ENCODE results near the gene GRIK3. TPM values are rescaled to one million over a fixed set of nuclear protein-coding genes. Genes with fewer than 3 reads are reported as not detected.

The GRIK3 gene
- total RNA-seq, 3 donors from 2014 or later (not counting 1 experiment from before 2014, with no cell fraction given): not detected

- no peaks in the 10 kb centered on the region for H3K4me1 Mint-ChIP-seq
- no peaks in the 10 kb centered on the region for H3K4me1 ChIP-seq (ENCODE audit: control insufficient read depth, insufficient read depth, low read length)
- TF ChIP-seq, protein P1, sequence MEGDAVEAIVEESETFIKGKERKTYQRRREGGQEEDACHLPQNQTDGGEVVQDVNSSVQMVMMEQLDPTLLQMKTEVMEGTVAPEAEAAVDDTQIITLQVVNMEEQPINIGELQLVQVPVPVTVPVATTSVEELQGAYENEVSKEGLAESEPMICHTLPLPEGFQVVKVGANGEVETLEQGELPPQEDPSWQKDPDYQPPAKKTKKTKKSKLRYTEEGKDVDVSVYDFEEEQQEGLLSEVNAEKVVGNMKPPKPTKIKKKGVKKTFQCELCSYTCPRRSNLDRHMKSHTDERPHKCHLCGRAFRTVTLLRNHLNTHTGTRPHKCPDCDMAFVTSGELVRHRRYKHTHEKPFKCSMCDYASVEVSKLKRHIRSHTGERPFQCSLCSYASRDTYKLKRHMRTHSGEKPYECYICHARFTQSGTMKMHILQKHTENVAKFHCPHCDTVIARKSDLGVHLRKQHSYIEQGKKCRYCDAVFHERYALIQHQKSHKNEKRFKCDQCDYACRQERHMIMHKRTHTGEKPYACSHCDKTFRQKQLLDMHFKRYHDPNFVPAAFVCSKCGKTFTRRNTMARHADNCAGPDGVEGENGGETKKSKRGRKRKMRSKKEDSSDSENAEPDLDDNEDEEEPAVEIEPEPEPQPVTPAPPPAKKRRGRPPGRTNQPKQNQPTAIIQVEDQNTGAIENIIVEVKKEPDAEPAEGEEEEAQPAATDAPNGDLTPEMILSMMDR (IDR thresholded peaks at IDR 0.05): no peak
- DNase-seq (no peak), ATAC-seq (no peak)
- H3K27ac ChIP-seq (ENCODE audit: low read length): no peak overlapping the region
- H3K36me3 Mint-ChIP-seq: no peaks in the 10 kb centered on the region
- 67% methylated on average over 3 of the region's 3 CpGs for WGBS (ENCODE audit: insufficient coverage)
- no peak overlapping the region for H3K4me3 ChIP-seq (ENCODE audit: low read length)
- no peak overlapping the region for H3K4me3 Mint-ChIP-seq
- intact Hi-C loops (cut with micrococcal nuclease): no loop called here
- no peaks in the 10 kb centered on the region for H3K27me3 ChIP-seq (ENCODE audit: control insufficient read depth, insufficient read depth, low read length)
- no peaks in the 10 kb centered on the region for H3K36me3 ChIP-seq (ENCODE audit: control insufficient read depth, insufficient read depth, low read length)
- peaks cover 0 to 2% of the 10 kb centered on the region in 2 donors for H3K9me3 Mint-ChIP-seq
- peaks cover 6 to 17% of the 10 kb centered on the region in 2 donors for H3K27me3 Mint-ChIP-seq (ENCODE audit: low read depth in 2 of 2)
- H3K27ac Mint-ChIP-seq: no peak overlapping the region
- no peaks in the 10 kb centered on the region for H3K9me3 ChIP-seq (ENCODE audit: control insufficient read depth, insufficient read depth, low read length)
Observed at GRCh38 chr1:36894824-36895223, 139.5 kb downstream of the GRIK3 start.

DNA sequence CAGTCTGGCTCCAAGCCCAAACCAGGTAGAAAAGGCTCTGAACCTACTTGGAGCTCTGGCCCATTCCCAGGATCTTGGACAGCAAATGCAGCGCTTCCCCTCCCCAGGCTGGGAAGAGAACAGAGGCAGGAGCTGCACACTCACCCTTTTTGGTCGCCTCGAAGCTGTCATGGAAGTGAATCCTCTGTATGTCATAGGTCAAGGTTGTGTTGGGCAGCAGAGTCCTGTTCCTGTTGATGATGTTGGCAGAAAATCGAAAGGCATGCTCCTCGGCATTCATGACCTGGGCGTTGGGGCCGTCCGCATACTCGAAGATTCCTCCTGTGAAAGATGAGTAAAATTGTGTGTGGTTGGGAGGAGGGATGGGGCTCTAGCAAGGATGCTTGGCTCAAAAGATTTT, 143.5 kb downstream of the GRIK3 start:
- no peak overlapping the region for H3K4me3 Mint-ChIP-seq
- 88% methylated on average over 9 of the region's 9 CpGs for WGBS (ENCODE audit: insufficient coverage)
- H3K27ac ChIP-seq (ENCODE audit: low read length): no peak overlapping the region

GRCh38 chr1:36889478-36890226, 144.7 kb downstream of the GRIK3 start:
- Histone ChIP-seq H3K9me3 (ENCODE audit: control insufficient read depth, insufficient read depth, low read length) (no peaks in the 10 kb centered on the region), H3K27me3 (ENCODE audit: control insufficient read depth, insufficient read depth, low read length) (no peaks in the 10 kb centered on the region), H3K4me1 (ENCODE audit: control insufficient read depth, insufficient read depth, low read length) (no peaks in the 10 kb centered on the region), H3K36me3 (ENCODE audit: control insufficient read depth, insufficient read depth, low read length) (no peaks in the 10 kb centered on the region), H3K27ac (ENCODE audit: low read length) (no peak overlapping the region), H3K4me3 (ENCODE audit: low read length) (no peak overlapping the region)
- TF ChIP-seq, protein P1 (IDR thresholded peaks at IDR 0.05): no peak
- Mint-ChIP-seq H3K9me3 (no peaks in the 10 kb centered on the region), H3K27me3 (ENCODE audit: low read depth in 2 of 2) (peaks cover 9 to 15% of the 10 kb centered on the region in 2 donors), H3K4me3 (no peak overlapping the region), H3K27ac (no peak overlapping the region), H3K36me3 (no peaks in the 10 kb centered on the region), H3K4me1 (no peaks in the 10 kb centered on the region)
- DNase-seq: peak in 1 of 2 donors; percentile 2
- ATAC-seq: no peak
- WGBS (ENCODE audit: insufficient coverage): 69% methylated on average over 7 of the region's 7 CpGs
- intact Hi-C loops (cut with micrococcal nuclease): no loop called here

More for the DNA sequence above, 143.5 kb downstream of the GRIK3 start:
- Mint-ChIP-seq H3K27ac (no peak overlapping the region), H3K4me1 (no peaks in the 10 kb centered on the region), H3K27me3 (ENCODE audit: low read depth in 2 of 2) (peaks cover 9 to 15% of the 10 kb centered on the region in 2 donors), H3K36me3 (no peaks in the 10 kb centered on the region), H3K9me3 (no peaks in the 10 kb centered on the region)
- no peaks in the 10 kb centered on the region for H3K27me3 ChIP-seq (ENCODE audit: control insufficient read depth, insufficient read depth, low read length)
- ATAC-seq: no peak
- peak in 1 of 2 donors; percentile 3 for DNase-seq
- TF ChIP-seq, protein P1 (IDR thresholded peaks at IDR 0.05): no peak
- H3K9me3 ChIP-seq (ENCODE audit: control insufficient read depth, insufficient read depth, low read length): no peaks in the 10 kb centered on the region
- no peak overlapping the region for H3K4me3 ChIP-seq (ENCODE audit: low read length)
- H3K36me3 ChIP-seq (ENCODE audit: control insufficient read depth, insufficient read depth, low read length): no peaks in the 10 kb centered on the region
- intact Hi-C loops (cut with micrococcal nuclease): no loop called here
- no peaks in the 10 kb centered on the region for H3K4me1 ChIP-seq (ENCODE audit: control insufficient read depth, insufficient read depth, low read length)
